HEK293 (cell line): ENCODE results near the gene HERC4.

Source experiments
- GLIS1 ChIP-seq: fragments of 450-650 bp; formaldehyde crosslinking; IDR thresholded peaks from 2 replicates; pipeline ENCODE4 v1.5.1; 2016; ENCODE audit warnings: missing biosample characterization, missing genetic modification characterization
- GLIS2 ChIP-seq: fragments of 450-650 bp; formaldehyde crosslinking; IDR thresholded peaks from 2 replicates; pipeline ENCODE4 v1.5.1; 2016; ENCODE audit warnings: missing biosample characterization, missing genetic modification characterization
- HOXA7 ChIP-seq: sonication (generic); formaldehyde crosslinking; IDR thresholded peaks from 2 replicates; pipeline ENCODE4 v1.8.1; 2022; ENCODE audit warnings: missing genetic modification reagents, borderline replicate concordance
- KLF1 ChIP-seq: fragments of 450-650 bp; formaldehyde crosslinking; IDR thresholded peaks from 2 replicates; pipeline ENCODE4 v1.5.1; 2016; ENCODE audit warnings: missing biosample characterization, missing genetic modification characterization
- KLF10 ChIP-seq: fragments of 450-650 bp; IDR thresholded peaks from 2 replicates; pipeline ENCODE4 v1.5.1; 2018; ENCODE audit warnings: missing biosample characterization, mild to moderate bottlenecking, missing genetic modification characterization
- KLF16 ChIP-seq: fragments of 450-650 bp; formaldehyde crosslinking; IDR thresholded peaks from 2 replicates; pipeline ENCODE4 v1.5.1; 2017; ENCODE audit warnings: missing biosample characterization, missing genetic modification characterization
- ZBTB17 ChIP-seq: fragments of 450-650 bp; formaldehyde crosslinking; IDR thresholded peaks from 2 replicates; pipeline ENCODE4 v1.5.1; 2016; ENCODE audit warnings: missing biosample characterization, missing genetic modification characterization
- ZBTB48 ChIP-seq: fragments of 450-650 bp; formaldehyde crosslinking; IDR thresholded peaks from 2 replicates; pipeline ENCODE4 v1.5.1; 2016; ENCODE audit warnings: missing biosample characterization, missing genetic modification characterization
- ZBTB7A ChIP-seq: fragments of 450-650 bp; formaldehyde crosslinking; IDR thresholded peaks from 2 replicates; pipeline ENCODE4 v1.5.1; 2016; ENCODE audit warnings: low read depth, missing biosample characterization, missing genetic modification characterization
- ZBTB8A ChIP-seq: fragments of 450-650 bp; formaldehyde crosslinking; IDR thresholded peaks from 2 replicates; pipeline ENCODE4 v1.5.1; 2016; ENCODE audit warnings: missing biosample characterization, missing genetic modification characterization
- ZEB2 ChIP-seq: fragments of 450-650 bp; formaldehyde crosslinking; IDR thresholded peaks from 2 replicates; pipeline ENCODE4 v1.5.1; 2016; ENCODE audit warnings: missing biosample characterization, missing genetic modification characterization
- ZNF138 ChIP-seq: fragments of 450-650 bp; formaldehyde crosslinking; IDR thresholded peaks from 2 replicates; pipeline ENCODE4 v1.5.1; 2016; ENCODE audit warnings: missing biosample characterization, missing genetic modification characterization, borderline replicate concordance
- ZNF174 ChIP-seq: fragments of 450-650 bp; formaldehyde crosslinking; IDR thresholded peaks from 2 replicates; pipeline ENCODE4 v1.5.0; 2017; ENCODE audit warnings: missing biosample characterization, mild to moderate bottlenecking, missing genetic modification characterization
- ZNF211 ChIP-seq: fragments of 450-650 bp; formaldehyde crosslinking; IDR thresholded peaks from 2 replicates; pipeline ENCODE4 v1.5.1; 2016; ENCODE audit warnings: low read depth, missing biosample characterization, missing genetic modification characterization
- ZNF292 ChIP-seq: fragments of 450-650 bp; formaldehyde crosslinking; IDR thresholded peaks from 2 replicates; pipeline ENCODE4 v1.5.1; 2016; ENCODE audit warnings: low read depth, missing biosample characterization, missing genetic modification characterization, borderline replicate concordance
- ZNF311 ChIP-seq: fragments of 450-650 bp; formaldehyde crosslinking; IDR thresholded peaks from 2 replicates; pipeline ENCODE4 v1.5.1; 2017; ENCODE audit warnings: missing biosample characterization, missing genetic modification characterization, borderline replicate concordance
- ZNF341 ChIP-seq: fragments of 450-650 bp; formaldehyde crosslinking; IDR thresholded peaks from 2 replicates; pipeline ENCODE4; 2016; ENCODE audit warnings: low read depth, missing biosample characterization, missing genetic modification characterization
- ZNF391 ChIP-seq: fragments of 450-650 bp; formaldehyde crosslinking; IDR thresholded peaks from 2 replicates; pipeline ENCODE4 v1.5.1; 2016; ENCODE audit warnings: low read depth, missing biosample characterization, missing genetic modification characterization, borderline replicate concordance
- ZNF394 ChIP-seq: fragments of 450-650 bp; formaldehyde crosslinking; IDR thresholded peaks from 2 replicates; pipeline ENCODE4 v1.5.1; 2016; ENCODE audit warnings: missing biosample characterization, missing genetic modification characterization, mild to moderate bottlenecking, moderate library complexity, borderline replicate concordance
- ZNF404 ChIP-seq: fragments of 450-650 bp; formaldehyde crosslinking; IDR thresholded peaks from 2 replicates; pipeline ENCODE4 v1.5.1; 2017; ENCODE audit warnings: missing biosample characterization, missing genetic modification characterization
- ZNF433 ChIP-seq: fragments of 450-650 bp; formaldehyde crosslinking; IDR thresholded peaks from 2 replicates; pipeline ENCODE4 v1.5.1; 2016; ENCODE audit warnings: missing biosample characterization, missing genetic modification characterization, low read depth
- ZNF560 ChIP-seq: fragments of 450-650 bp; formaldehyde crosslinking; IDR thresholded peaks from 2 replicates; pipeline ENCODE4 v1.5.1; 2017; ENCODE audit warnings: missing biosample characterization, missing genetic modification characterization, borderline replicate concordance
- ZNF660 ChIP-seq: fragments of 450-650 bp; IDR thresholded peaks from 2 replicates; pipeline ENCODE4 v1.5.1; 2018; ENCODE audit warnings: missing biosample characterization, mild to moderate bottlenecking, missing genetic modification characterization
- ZNF677 ChIP-seq: fragments of 450-650 bp; IDR thresholded peaks from 2 replicates; pipeline ENCODE4 v1.5.0; 2018; ENCODE audit warnings: missing biosample characterization, mild to moderate bottlenecking, missing genetic modification characterization, moderate library complexity
- ZNF777 ChIP-seq: fragments of 450-650 bp; formaldehyde crosslinking; IDR thresholded peaks from 2 replicates; pipeline ENCODE4 v1.5.1; 2017; ENCODE audit warnings: missing biosample characterization, missing genetic modification characterization, borderline replicate concordance
- ZNF837 ChIP-seq: fragments of 450-650 bp; formaldehyde crosslinking; IDR thresholded peaks from 2 replicates; pipeline ENCODE4 v1.5.1; 2016; ENCODE audit warnings: missing biosample characterization, missing genetic modification characterization
- ZXDB ChIP-seq: fragments of 450-650 bp; formaldehyde crosslinking; IDR thresholded peaks from 2 replicates; pipeline ENCODE4 v1.5.1; 2016; ENCODE audit warnings: missing biosample characterization, missing genetic modification characterization
- TF ChIP-seq, protein P1 (sequence below): fragments of 450-650 bp; formaldehyde crosslinking; IDR thresholded peaks from 2 replicates; pipeline ENCODE4 v1.5.1; 2016; ENCODE audit warnings: missing biosample characterization, missing genetic modification characterization
- TF ChIP-seq, protein P2 (sequence below): fragments of 450-650 bp; formaldehyde crosslinking; IDR thresholded peaks from 2 replicates; pipeline ENCODE4 v1.5.1; 2016; ENCODE audit warnings: missing biosample characterization, missing genetic modification characterization
- TF ChIP-seq, protein P3 (sequence below): fragments of 450-650 bp; formaldehyde crosslinking; optimal IDR thresholded peaks from 2 replicates; pipeline ENCODE3; 2016; ENCODE audit warnings: missing biosample characterization, mild to moderate bottlenecking, missing genetic modification characterization
- TF ChIP-seq, protein P4 (sequence below): fragments of 450-650 bp; formaldehyde crosslinking; IDR thresholded peaks from 2 replicates; pipeline ENCODE4 v1.5.1; 2016; ENCODE audit warnings: missing biosample characterization, missing genetic modification characterization

The HERC4 gene

DNA sequence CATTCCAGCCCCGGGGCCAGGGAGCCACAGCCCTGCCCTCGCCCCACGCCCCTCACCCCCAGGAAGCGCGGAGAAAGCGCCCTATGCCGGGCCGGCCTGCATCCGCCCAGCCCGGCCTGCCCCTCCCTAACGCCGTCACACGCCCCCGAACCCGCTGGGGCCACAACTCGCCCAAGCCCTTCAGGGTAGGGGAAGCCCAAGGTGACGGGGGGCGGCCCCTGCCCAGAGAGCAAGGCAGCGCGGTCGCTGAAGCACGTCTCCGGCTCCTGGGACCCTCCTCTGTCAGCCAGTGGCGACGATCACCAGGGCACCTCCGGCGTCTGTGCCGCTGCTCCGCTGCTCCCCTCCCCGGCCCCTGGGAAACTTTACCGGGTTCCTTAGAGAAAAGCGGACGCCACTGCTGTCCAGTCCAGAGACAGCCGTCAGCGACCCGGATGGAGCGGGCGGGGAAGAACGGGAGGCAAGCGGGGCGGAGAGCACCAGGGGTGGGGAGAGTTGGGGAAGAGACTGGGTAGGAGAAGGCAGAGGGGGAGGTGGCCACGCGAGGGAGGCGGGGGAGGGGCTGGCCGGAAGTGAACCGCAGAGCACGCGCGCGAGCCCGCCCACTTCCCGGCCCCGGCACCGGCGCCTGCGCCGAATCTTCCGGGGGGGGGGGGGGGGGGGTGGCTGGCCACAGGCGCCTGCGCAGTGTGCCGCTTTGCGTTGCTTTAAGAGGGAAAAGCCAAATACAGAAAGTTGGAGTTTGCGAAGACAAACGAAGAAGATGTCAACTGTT lies at the start of gene HERC4 (continued):
- TF ChIP-seq ZNF391 (tag by site-specific recombination) (peak; percentile 49; the same call in 1 of the 2 replicates), KLF10 (tag by site-specific recombination) (0 out of 2 replicates have a peak, but pooled peaks have one; percentile 73), ZNF777 (tag by site-specific recombination) (peak; percentile 64; the same call in 1 of the 2 replicates), ZXDB (tag by site-specific recombination) (peak; percentile 87; the same call in 1 of the 2 replicates), ZNF560 (tag by site-specific recombination) (no peak), ZBTB17 (tag by site-specific recombination) (peak; percentile 50), ZNF311 (tag by site-specific recombination) (no peak), GLIS2 (peak; percentile 94), ZEB2 (peak; percentile 76; the same call in 1 of the 2 replicates), ZNF404 (tag by site-specific recombination) (no peak), ZNF292 (tag by site-specific recombination) (no peak), ZNF341 (tag by site-specific recombination) (peak; percentile 91), ZNF660 (tag by site-specific recombination) (peak; percentile 42; the same call in 1 of the 2 replicates), KLF1 (tag by site-specific recombination) (peak; percentile 96), ZBTB8A (tag by site-specific recombination) (peak; percentile 80), ZNF394 (tag by site-specific recombination) (peak; percentile 61; the same call in 1 of the 2 replicates), HOXA7 (CRISPR knock-in tag) (no peak), ZBTB7A (0 out of 2 replicates have a peak, but pooled peaks have one; percentile 39), ZNF211 (tag by site-specific recombination) (no peak), ZNF837 (tag by site-specific recombination) (no peak), ZNF677 (tag by site-specific recombination) (no peak), ZBTB48 (tag by site-specific recombination) (peak; percentile 93), GLIS1 (tag by site-specific recombination) (peak; percentile 16), ZNF433 (no peak), KLF16 (tag by site-specific recombination) (0 out of 2 replicates have a peak, but pooled peaks have one; percentile 80), ZNF174 (tag by site-specific recombination) (no peak), ZNF138 (tag by site-specific recombination) (no peak)
- TF ChIP-seq, protein P1, sequence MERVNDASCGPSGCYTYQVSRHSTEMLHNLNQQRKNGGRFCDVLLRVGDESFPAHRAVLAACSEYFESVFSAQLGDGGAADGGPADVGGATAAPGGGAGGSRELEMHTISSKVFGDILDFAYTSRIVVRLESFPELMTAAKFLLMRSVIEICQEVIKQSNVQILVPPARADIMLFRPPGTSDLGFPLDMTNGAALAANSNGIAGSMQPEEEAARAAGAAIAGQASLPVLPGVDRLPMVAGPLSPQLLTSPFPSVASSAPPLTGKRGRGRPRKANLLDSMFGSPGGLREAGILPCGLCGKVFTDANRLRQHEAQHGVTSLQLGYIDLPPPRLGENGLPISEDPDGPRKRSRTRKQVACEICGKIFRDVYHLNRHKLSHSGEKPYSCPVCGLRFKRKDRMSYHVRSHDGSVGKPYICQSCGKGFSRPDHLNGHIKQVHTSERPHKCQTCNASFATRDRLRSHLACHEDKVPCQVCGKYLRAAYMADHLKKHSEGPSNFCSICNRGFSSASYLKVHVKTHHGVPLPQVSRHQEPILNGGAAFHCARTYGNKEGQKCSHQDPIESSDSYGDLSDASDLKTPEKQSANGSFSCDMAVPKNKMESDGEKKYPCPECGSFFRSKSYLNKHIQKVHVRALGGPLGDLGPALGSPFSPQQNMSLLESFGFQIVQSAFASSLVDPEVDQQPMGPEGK (tag by site-specific recombination): peak; percentile 96
- TF ChIP-seq, protein P2, sequence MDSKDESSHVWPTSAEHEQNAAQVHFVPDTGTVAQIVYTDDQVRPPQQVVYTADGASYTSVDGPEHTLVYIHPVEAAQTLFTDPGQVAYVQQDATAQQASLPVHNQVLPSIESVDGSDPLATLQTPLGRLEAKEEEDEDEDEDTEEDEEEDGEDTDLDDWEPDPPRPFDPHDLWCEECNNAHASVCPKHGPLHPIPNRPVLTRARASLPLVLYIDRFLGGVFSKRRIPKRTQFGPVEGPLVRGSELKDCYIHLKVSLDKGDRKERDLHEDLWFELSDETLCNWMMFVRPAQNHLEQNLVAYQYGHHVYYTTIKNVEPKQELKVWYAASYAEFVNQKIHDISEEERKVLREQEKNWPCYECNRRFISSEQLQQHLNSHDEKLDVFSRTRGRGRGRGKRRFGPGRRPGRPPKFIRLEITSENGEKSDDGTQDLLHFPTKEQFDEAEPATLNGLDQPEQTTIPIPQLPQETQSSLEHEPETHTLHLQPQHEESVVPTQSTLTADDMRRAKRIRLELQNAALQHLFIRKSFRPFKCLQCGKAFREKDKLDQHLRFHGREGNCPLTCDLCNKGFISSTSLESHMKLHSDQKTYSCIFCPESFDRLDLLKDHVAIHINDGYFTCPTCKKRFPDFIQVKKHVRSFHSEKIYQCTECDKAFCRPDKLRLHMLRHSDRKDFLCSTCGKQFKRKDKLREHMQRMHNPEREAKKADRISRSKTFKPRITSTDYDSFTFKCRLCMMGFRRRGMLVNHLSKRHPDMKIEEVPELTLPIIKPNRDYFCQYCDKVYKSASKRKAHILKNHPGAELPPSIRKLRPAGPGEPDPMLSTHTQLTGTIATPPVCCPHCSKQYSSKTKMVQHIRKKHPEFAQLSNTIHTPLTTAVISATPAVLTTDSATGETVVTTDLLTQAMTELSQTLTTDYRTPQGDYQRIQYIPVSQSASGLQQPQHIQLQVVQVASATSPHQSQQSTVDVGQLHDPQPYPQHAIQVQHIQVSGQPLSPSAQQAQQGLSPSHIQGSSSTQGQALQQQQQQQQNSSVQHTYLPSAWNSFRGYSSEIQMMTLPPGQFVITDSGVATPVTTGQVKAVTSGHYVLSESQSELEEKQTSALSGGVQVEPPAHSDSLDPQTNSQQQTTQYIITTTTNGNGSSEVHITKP (tag by site-specific recombination): peak; percentile 95
- TF ChIP-seq, protein P3, sequence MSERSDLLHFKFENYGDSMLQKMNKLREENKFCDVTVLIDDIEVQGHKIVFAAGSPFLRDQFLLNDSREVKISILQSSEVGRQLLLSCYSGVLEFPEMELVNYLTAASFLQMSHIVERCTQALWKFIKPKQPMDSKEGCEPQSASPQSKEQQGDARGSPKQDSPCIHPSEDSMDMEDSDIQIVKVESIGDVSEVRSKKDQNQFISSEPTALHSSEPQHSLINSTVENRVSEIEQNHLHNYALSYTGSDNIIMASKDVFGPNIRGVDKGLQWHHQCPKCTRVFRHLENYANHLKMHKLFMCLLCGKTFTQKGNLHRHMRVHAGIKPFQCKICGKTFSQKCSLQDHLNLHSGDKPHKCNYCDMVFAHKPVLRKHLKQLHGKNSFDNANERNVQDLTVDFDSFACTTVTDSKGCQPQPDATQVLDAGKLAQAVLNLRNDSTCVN (tag by site-specific recombination): peak; percentile 67
- TF ChIP-seq, protein P4, sequence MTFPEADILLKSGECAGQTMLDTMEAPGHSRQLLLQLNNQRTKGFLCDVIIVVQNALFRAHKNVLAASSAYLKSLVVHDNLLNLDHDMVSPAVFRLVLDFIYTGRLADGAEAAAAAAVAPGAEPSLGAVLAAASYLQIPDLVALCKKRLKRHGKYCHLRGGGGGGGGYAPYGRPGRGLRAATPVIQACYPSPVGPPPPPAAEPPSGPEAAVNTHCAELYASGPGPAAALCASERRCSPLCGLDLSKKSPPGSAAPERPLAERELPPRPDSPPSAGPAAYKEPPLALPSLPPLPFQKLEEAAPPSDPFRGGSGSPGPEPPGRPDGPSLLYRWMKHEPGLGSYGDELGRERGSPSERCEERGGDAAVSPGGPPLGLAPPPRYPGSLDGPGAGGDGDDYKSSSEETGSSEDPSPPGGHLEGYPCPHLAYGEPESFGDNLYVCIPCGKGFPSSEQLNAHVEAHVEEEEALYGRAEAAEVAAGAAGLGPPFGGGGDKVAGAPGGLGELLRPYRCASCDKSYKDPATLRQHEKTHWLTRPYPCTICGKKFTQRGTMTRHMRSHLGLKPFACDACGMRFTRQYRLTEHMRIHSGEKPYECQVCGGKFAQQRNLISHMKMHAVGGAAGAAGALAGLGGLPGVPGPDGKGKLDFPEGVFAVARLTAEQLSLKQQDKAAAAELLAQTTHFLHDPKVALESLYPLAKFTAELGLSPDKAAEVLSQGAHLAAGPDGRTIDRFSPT (tag by site-specific recombination): peak; percentile 19; the same call in 1 of the 2 replicates
